Trophoblast cell (in vitro differentiated cells and primary cell): ENCODE data around the gene CNTFR.

Source experiments
- DNase-seq, 2 donors: peaks; one replicate each; pipeline ENCODE4 v3.0.0-alpha.2; 2016
- H2AFZ ChIP-seq: 2 replicates; pipeline ENCODE4 v1.6.1; 2013; ENCODE audit warnings: low read length, moderate library complexity, mild to moderate bottlenecking; ENCODE audit not compliant: insufficient read depth, poor library complexity
- H2AK5ac ChIP-seq: 2 replicates; pipeline ENCODE4 v1.6.1; 2013; ENCODE audit warnings: mild to moderate bottlenecking, low read length
- H2BK120ac ChIP-seq: 2 replicates; pipeline ENCODE4 v1.6.1; 2013; ENCODE audit warnings: low read length, mild to moderate bottlenecking, moderate library complexity; ENCODE audit not compliant: insufficient read depth, poor library complexity
- H2BK12ac ChIP-seq: 2 replicates; pipeline ENCODE4 v1.6.1; 2013; ENCODE audit warnings: mild to moderate bottlenecking, low read length, moderate library complexity
- H2BK5ac ChIP-seq: 2 replicates; pipeline ENCODE4 v1.6.1; 2013; ENCODE audit warnings: low read length, low read depth, moderate library complexity, mild to moderate bottlenecking; ENCODE audit not compliant: poor library complexity
- H3K14ac ChIP-seq: 2 replicates; pipeline ENCODE4 v1.6.1; 2013; ENCODE audit warnings: mild to moderate bottlenecking, low read length
- H3K18ac ChIP-seq: 2 replicates; pipeline ENCODE4 v1.6.1; 2013; ENCODE audit warnings: mild to moderate bottlenecking, low read length
- H3K23ac ChIP-seq: 2 replicates; pipeline ENCODE4 v1.6.1; 2013; ENCODE audit warnings: low read length
- H3K27ac ChIP-seq: 2 replicates; pipeline ENCODE4 v1.5.1; 2013; ENCODE audit warnings: low read depth, mild to moderate bottlenecking, inconsistent platforms, low read length, moderate library complexity
- H3K27me3 ChIP-seq: 2 replicates; pipeline ENCODE4 v1.6.1; 2013; ENCODE audit warnings: inconsistent platforms, mild to moderate bottlenecking, low read length, moderate library complexity; ENCODE audit not compliant: insufficient read depth
- H3K36me3 ChIP-seq, 2 experiments: 1 replicate in 1 of 2; 2 replicates in 1 of 2; pipeline ENCODE4 v1.6.1; 2013; ENCODE audit warnings: low read length in 2 of 2, mild to moderate bottlenecking in 2 of 2, moderate library complexity in 1 of 2; ENCODE audit not compliant: insufficient read depth in 2 of 2, control insufficient read depth in 1 of 2
- H3K4ac ChIP-seq: 2 replicates; pipeline ENCODE4 v1.6.1; 2013; ENCODE audit warnings: low read depth, mild to moderate bottlenecking, low read length, moderate library complexity
- H3K4me1 ChIP-seq, 2 experiments: 1 replicate in 1 of 2; 2 replicates in 1 of 2; pipeline ENCODE4 v1.6.1; 2013; ENCODE audit warnings: low read length in 2 of 2, mild to moderate bottlenecking in 2 of 2, moderate library complexity in 1 of 2; ENCODE audit not compliant: insufficient read depth in 2 of 2, control insufficient read depth in 1 of 2
- H3K4me2 ChIP-seq: 2 replicates; pipeline ENCODE4 v1.6.1; 2013; ENCODE audit warnings: inconsistent platforms, mild to moderate bottlenecking, low read length, moderate library complexity
- H3K4me3 ChIP-seq: 2 replicates; pipeline ENCODE4 v1.5.1; 2013; ENCODE audit warnings: mild to moderate bottlenecking, low read depth, low read length, inconsistent platforms
- H3K79me1 ChIP-seq: one replicate; pipeline ENCODE4 v1.6.1; 2013; ENCODE audit warnings: low read length
- H3K79me2 ChIP-seq: 2 replicates; pipeline ENCODE4 v1.6.1; 2013; ENCODE audit warnings: low read length, mild to moderate bottlenecking; ENCODE audit not compliant: control insufficient read depth, insufficient read depth, poor library complexity
- H3K9ac ChIP-seq: 2 replicates; pipeline ENCODE4 v1.6.1; 2013; ENCODE audit warnings: mild to moderate bottlenecking, low read length
- H3K9me3 ChIP-seq: 2 replicates; pipeline ENCODE4 v1.6.1; 2013; ENCODE audit warnings: low read depth, mild to moderate bottlenecking, control low read depth, inconsistent platforms, low read length; ENCODE audit not compliant: insufficient read depth
- H4K12ac ChIP-seq: 2 replicates; pipeline ENCODE4 v1.6.1; 2013; ENCODE audit warnings: low read depth, mild to moderate bottlenecking, low read length, moderate library complexity
- H4K8ac ChIP-seq: 2 replicates; pipeline ENCODE4 v1.6.1; 2013; ENCODE audit warnings: low read depth, mild to moderate bottlenecking, low read length, moderate library complexity
- H4K91ac ChIP-seq: one replicate; pipeline ENCODE4 v1.6.1; 2013; ENCODE audit warnings: low read depth, mild to moderate bottlenecking, low read length, moderate library complexity
- WGBS: extraction: QIAGEN DNeasy Blood & Tissue Kit; methylation state at CpG from one replicate; pipeline ENCODE4 v1.1.7; 2013; ENCODE audit warnings: missing lambda C conversion rate; ENCODE audit not compliant: insufficient read length, insufficient coverage; ENCODE audit errors: extremely low coverage; 5-methylcytosine and 5-hydroxymethylcytosine counted together

CNTFR gene

DNA sequence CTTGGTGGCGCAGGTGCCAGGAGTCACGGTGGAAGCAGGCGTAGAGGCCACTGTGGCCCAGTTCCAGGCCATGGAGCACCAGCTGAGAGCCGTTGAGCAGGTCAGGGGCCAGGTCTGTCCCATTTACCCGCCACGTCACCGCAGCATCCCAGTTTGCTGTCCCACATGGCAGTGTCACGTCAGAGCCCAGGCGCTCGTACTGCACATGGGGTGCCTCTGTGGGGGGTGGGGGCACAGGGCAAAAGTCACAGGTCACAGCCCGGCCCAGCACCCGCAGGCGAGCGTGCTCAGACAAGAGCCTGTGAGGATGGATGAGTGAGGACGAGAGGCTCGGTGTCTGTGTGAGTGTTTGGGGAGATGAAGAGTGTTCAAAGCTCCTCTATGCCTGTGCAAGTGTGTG lies 24.9 kb downstream of the CNTFR start:
- Histone ChIP-seq H3K18ac (no peak overlapping the region), H3K9me3 (peaks cover under 1% of the 10 kb centered on the region), H2AK5ac (no peak overlapping the region), H3K9ac (no peak overlapping the region), H4K8ac (no peak overlapping the region), H3K36me3 (no peaks in the 10 kb centered on the region), H3K4me1 (no peaks in the 10 kb centered on the region), H3K79me2 (no peaks in the 10 kb centered on the region), H3K27me3 (no peaks in the 10 kb centered on the region), H4K91ac (no peak overlapping the region), H3K27ac (no peak overlapping the region), H3K4me2 (no peak overlapping the region), H3K4me3 (no peak overlapping the region), H3K4ac (no peak overlapping the region), H2BK5ac (no peak overlapping the region), H3K79me1 (no peaks in the 10 kb centered on the region), H3K23ac (no peak overlapping the region), H2AFZ (no peak overlapping the region), H2BK120ac (no peak overlapping the region), H3K14ac (no peak overlapping the region), H4K12ac (no peak overlapping the region), H2BK12ac (no peak overlapping the region)
- no peak for DNase-seq
- WGBS, result no CpG with 5 or more reads among the region's 16 CpGs

DNA sequence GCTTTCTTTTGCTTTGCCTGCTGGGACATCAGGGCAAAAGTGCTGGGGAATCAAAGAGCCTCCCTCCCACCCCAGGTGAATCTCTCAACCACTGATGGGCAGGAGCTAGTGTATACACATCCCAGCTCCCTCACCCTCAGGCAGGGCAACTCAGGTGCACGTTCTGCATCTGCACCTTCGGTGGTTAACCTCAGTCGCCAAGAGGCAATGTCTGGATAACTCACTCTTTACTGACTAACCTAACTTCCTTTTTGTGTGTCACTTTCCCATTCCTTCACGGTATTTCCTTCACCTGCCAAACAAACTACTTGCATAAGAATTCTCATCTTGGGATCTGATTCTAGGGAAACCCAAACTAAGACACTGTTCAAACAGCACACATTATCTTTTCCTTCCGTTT lies 26.3 kb downstream of the CNTFR start:
- H3K79me2 ChIP-seq, result no peaks in the 10 kb centered on the region
- H4K12ac ChIP-seq, result no peak overlapping the region
- H2BK5ac ChIP-seq, result no peak overlapping the region
- DNase-seq, result no peak
- no peak overlapping the region for H4K8ac ChIP-seq
- H3K9me3 ChIP-seq, result no peaks in the 10 kb centered on the region
- no peak overlapping the region for H3K4me3 ChIP-seq
- no peak overlapping the region for H3K18ac ChIP-seq
- no peak overlapping the region for H3K4me2 ChIP-seq
- no peak overlapping the region for H3K9ac ChIP-seq
- H3K79me1 ChIP-seq, result no peaks in the 10 kb centered on the region
- no peak overlapping the region for H3K4ac ChIP-seq
- H2AFZ ChIP-seq, result no peak overlapping the region
- H2AK5ac ChIP-seq, result no peak overlapping the region
- H4K91ac ChIP-seq, result no peak overlapping the region
- H2BK12ac ChIP-seq, result no peak overlapping the region
- H3K36me3 ChIP-seq, result no peaks in the 10 kb centered on the region
- no peaks in the 10 kb centered on the region for H3K4me1 ChIP-seq
- H3K23ac ChIP-seq, result no peak overlapping the region
- no CpG with 5 or more reads among the region's 5 CpGs for WGBS
- no peak overlapping the region for H3K14ac ChIP-seq
- H2BK120ac ChIP-seq, result no peak overlapping the region
- no peak overlapping the region for H3K27ac ChIP-seq
- no peaks in the 10 kb centered on the region for H3K27me3 ChIP-seq

- DNase-seq, result no peak
- no peak overlapping the region for H4K91ac ChIP-seq
- H3K4me1 ChIP-seq, result no peaks in the 10 kb centered on the region
- no peaks in the 10 kb centered on the region for H3K79me2 ChIP-seq
- no peak overlapping the region for H3K4ac ChIP-seq
- H3K36me3 ChIP-seq, result no peaks in the 10 kb centered on the region
- H3K4me3 ChIP-seq, result no peak overlapping the region
- H3K27me3 ChIP-seq, result no peaks in the 10 kb centered on the region
- H2BK120ac ChIP-seq, result no peak overlapping the region
- no peak overlapping the region for H2AFZ ChIP-seq
- no peak overlapping the region for H4K12ac ChIP-seq
- H2BK5ac ChIP-seq, result no peak overlapping the region
- no peak overlapping the region for H3K23ac ChIP-seq
- no peaks in the 10 kb centered on the region for H3K9me3 ChIP-seq
- no peak overlapping the region for H2BK12ac ChIP-seq
- no peak overlapping the region for H3K18ac ChIP-seq
- no peak overlapping the region for H3K4me2 ChIP-seq
- no peak overlapping the region for H3K9ac ChIP-seq
- no peaks in the 10 kb centered on the region for H3K79me1 ChIP-seq
- H3K14ac ChIP-seq, result no peak overlapping the region
- H4K8ac ChIP-seq, result no peak overlapping the region
- WGBS, result no CpG with 5 or more reads among the region's 7 CpGs
- H3K27ac ChIP-seq, result no peak overlapping the region
- no peak overlapping the region for H2AK5ac ChIP-seq
These were observed 27.3 kb downstream of the CNTFR start for GRCh38 chr9:34562135-34562745.

DNA sequence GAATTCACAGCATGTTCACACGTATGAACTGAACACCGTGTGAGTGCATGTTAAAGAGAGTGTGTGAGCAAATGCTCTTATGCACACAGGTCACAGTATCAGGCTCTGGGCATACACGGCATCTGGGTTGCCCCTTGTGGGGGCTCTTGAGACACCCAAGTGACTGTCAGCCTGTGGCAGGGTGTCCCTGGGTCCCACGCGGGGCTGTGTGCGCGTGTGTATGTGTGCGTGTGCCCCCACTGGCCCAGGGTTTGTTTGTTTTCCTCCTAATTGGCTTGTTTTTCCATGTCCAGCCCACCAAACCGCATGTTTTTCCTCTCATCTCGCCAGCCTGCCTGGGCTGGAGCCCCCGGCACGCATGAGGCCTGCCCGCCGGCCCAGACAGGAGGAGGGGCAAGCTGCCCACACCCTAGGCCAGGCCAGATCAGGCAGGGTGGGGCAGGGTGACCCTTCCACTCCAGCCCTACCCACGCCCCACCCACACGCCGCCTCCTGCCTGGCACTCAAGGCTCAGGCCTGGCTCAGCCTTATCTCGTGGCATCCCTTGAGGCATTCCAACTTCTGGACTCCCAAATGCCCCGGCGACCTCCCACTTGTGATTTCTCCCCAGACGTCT lies 28.8 kb downstream of the CNTFR start:
- no peak overlapping the region for H2BK12ac ChIP-seq
- no peaks in the 10 kb centered on the region for H3K27me3 ChIP-seq
- H3K79me1 ChIP-seq, result no peaks in the 10 kb centered on the region
- no peak overlapping the region for H3K27ac ChIP-seq
- H3K79me2 ChIP-seq, result no peaks in the 10 kb centered on the region
- H4K91ac ChIP-seq, result no peak overlapping the region
- H3K18ac ChIP-seq, result no peak overlapping the region
- H2AK5ac ChIP-seq, result no peak overlapping the region
- no peak overlapping the region for H3K4ac ChIP-seq
- no CpG with 5 or more reads among the region's 21 CpGs for WGBS
- H3K4me3 ChIP-seq, result no peak overlapping the region
- H3K9me3 ChIP-seq, result no peaks in the 10 kb centered on the region
- H3K9ac ChIP-seq, result no peak overlapping the region
- H2AFZ ChIP-seq, result no peak overlapping the region
- H3K23ac ChIP-seq, result no peak overlapping the region
- no peaks in the 10 kb centered on the region for H3K4me1 ChIP-seq
- no peak overlapping the region for H2BK5ac ChIP-seq
- no peak overlapping the region for H4K8ac ChIP-seq
- no peak overlapping the region for H4K12ac ChIP-seq
- no peak overlapping the region for H3K4me2 ChIP-seq
- no peaks in the 10 kb centered on the region for H3K36me3 ChIP-seq
- no peak overlapping the region for H3K14ac ChIP-seq
- no peak for DNase-seq
- H2BK120ac ChIP-seq, result no peak overlapping the region
